ENCODE data around the gene MRPS18B. TPM values are rescaled to one million over a fixed set of nuclear protein-coding genes. Genes with fewer than 3 reads are reported as not detected.

MRPS18B gene
- total RNA-seq, 1 experiment from 2014 or later = 112 TPM

DNA sequence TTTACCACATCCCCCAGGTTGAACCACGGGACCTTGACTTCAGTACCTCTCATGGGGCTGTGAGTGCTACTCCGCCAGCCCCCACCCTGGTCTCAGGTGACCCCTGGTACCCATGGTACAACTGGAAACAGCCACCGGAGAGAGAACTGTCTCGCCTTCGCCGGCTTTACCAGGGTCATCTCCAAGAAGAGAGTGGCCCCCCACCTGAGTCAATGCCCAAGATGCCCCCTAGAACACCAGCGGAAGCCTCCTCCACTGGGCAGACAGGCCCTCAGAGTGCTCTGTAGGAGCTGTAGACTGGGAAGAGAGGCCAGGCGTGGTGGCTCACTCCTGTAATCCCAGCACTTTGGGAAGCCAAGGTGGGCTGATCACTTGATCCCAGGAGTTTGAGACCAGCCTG is 7.9 kb downstream of the MRPS18B start:
- H3K79me2 ChIP-seq (ENCODE audit: insufficient read depth, low read length) = peaks cover 24% of the 10 kb centered on the region; the same call in 1 of the 2 replicates
- no peaks in the 10 kb centered on the region for H3K9me3 ChIP-seq (ENCODE audit: control insufficient read depth in 1 of 2, insufficient read depth in 1 of 2, low read depth in 1 of 2, low read length in 2 of 2)
- no peak overlapping the region for H3K4me2 ChIP-seq (ENCODE audit: low read length)
- H3K36me3 ChIP-seq (ENCODE audit: control insufficient read depth in 1 of 2, insufficient read depth in 2 of 2, low read length in 2 of 2) = peaks cover 42 to 44% of the 10 kb centered on the region in 2 experiments
- RAD21 ChIA-PET (ENCODE audit: low non-redundant PET in 1 of 2, low total read pairs in 2 of 2, uncharacterized antibody in 2 of 2, unreplicated experiment in 2 of 2) = no interaction called here
- intact Hi-C loops (cut with micrococcal nuclease) = no loop called here
- H2AFZ ChIP-seq (ENCODE audit: low read depth, low read length, poor library complexity, severe bottlenecking) = no peak overlapping the region
- CTCF ChIA-PET = no interaction called here
- H3K9ac ChIP-seq (ENCODE audit: low read length) = no peak overlapping the region
- no peak overlapping the region for H3K27ac ChIP-seq (ENCODE audit: low read depth, low read length)
- peaks cover 2 to 15% of the 10 kb centered on the region in 2 experiments; a peak in 3 of 4 replicates for H3K4me1 ChIP-seq (ENCODE audit: control insufficient read depth in 1 of 2, insufficient read depth in 2 of 2, low read length in 2 of 2)
- H3K4me3 ChIP-seq (replicated peaks in 1 of 2; ENCODE audit: low read depth in 1 of 2, low read length in 2 of 2) = no peak overlapping the region
- ATAC-seq = no peak
- BruUV-seq (replicated peaks) = no TSS peak
- no peaks in the 10 kb centered on the region for H3K9me2 ChIP-seq (ENCODE audit: insufficient read depth)
- POLR2A ChIA-PET = interaction anchor here (1.2 to 2.0 kb wide), 2 partner anchors 8 to 10 kb away, joined by 4 to 10 read pairs; partner anchors contain the start of genes MRPS18B and PPP1R10
- DNase-seq (ENCODE audit: low read depth, low spot score) = no peak
- no peaks in the 10 kb centered on the region for H3K27me3 ChIP-seq (ENCODE audit: insufficient read depth, low read length)
- TF ChIP-seq SRF (IDR thresholded peaks at IDR 0.05; ENCODE audit: low read depth) (no peak), RAD21 (IDR thresholded peaks at IDR 0.05; ENCODE audit: low read depth) (no peak), ELF1 (IDR thresholded peaks at IDR 0.05; ENCODE audit: borderline replicate concordance, low read depth) (no peak), EZH2phosphoT487 (IDR thresholded peaks at IDR 0.05; ENCODE audit: borderline replicate concordance) (no peak), TCF7L2 (IDR thresholded peaks at IDR 0.05; ENCODE audit: borderline replicate concordance, extremely low read depth, insufficient read depth, insufficient read length) (no peak), CEBPB (IDR thresholded peaks at IDR 0.05; ENCODE audit: low read depth) (no peak), POLR2AphosphoS5 (IDR thresholded peaks at IDR 0.05; ENCODE audit: low read depth, low read length) (no peak)
- TF ChIP-seq, protein P1, sequence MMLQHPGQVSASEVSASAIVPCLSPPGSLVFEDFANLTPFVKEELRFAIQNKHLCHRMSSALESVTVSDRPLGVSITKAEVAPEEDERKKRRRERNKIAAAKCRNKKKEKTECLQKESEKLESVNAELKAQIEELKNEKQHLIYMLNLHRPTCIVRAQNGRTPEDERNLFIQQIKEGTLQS (IDR thresholded peaks at IDR 0.05) = no peak
- H4K20me1 ChIP-seq (ENCODE audit: insufficient read depth) = no peaks in the 10 kb centered on the region
